DND-41 (cell line): ENCODE measurements around the gene MTPN.

ENCODE experiments used
- ATAC-seq: fragments of 200-7000 bp; cut with Tn5 transposase; 3 replicates; pipeline ENCODE4 v1.9.1; 2021; ENCODE audit warnings: low read depth; ENCODE audit not compliant: insufficient read depth
- DNase-seq: peaks from one replicate; pipeline ENCODE4 v3.0.0-alpha.2; 2020
- H2AFZ ChIP-seq: 2 replicates; pipeline ENCODE4 v1.6.0; 2012; ENCODE audit warnings: low read depth, low read length
- H3K27ac ChIP-seq: 2 replicates; pipeline ENCODE4 v1.5.1; 2012; ENCODE audit warnings: low read length, inconsistent platforms
- H3K27me3 ChIP-seq: fragments of 200-600 bp; sonication (generic); 2 replicates; pipeline ENCODE4 v1.6.0; 2012; ENCODE audit warnings: low read length, mild to moderate bottlenecking, inconsistent platforms; ENCODE audit not compliant: insufficient read depth, poor library complexity
- H3K36me3 ChIP-seq: 2 replicates; pipeline ENCODE4 v1.5.1; 2012; ENCODE audit warnings: low read length, inconsistent platforms; ENCODE audit not compliant: insufficient read depth
- H3K4me1 ChIP-seq: 2 replicates; pipeline ENCODE4 v1.5.1; 2012; ENCODE audit warnings: mild to moderate bottlenecking, low read length; ENCODE audit not compliant: insufficient read depth
- H3K4me2 ChIP-seq: 2 replicates; pipeline ENCODE4 v1.6.0; 2012; ENCODE audit warnings: mild to moderate bottlenecking, moderate library complexity, low read length, inconsistent platforms; ENCODE audit not compliant: insufficient read depth
- H3K4me3 ChIP-seq, 2 experiments: fragments of 200-600 bp in 1 of 2; shearing (Covaris generic) in 1 of 2; 2 replicates each; pipeline ENCODE4 v1.5.1; 2012 to 2016; ENCODE audit warnings: inconsistent platforms in 2 of 2, low read length in 2 of 2, mild to moderate bottlenecking in 2 of 2, low read depth in 1 of 2, moderate library complexity in 1 of 2
- H3K79me2 ChIP-seq: 2 replicates; pipeline ENCODE4 v1.6.0; 2012; ENCODE audit warnings: low read length, inconsistent platforms; ENCODE audit not compliant: insufficient read depth
- H3K9ac ChIP-seq: 2 replicates; pipeline ENCODE4 v1.6.0; 2012; ENCODE audit warnings: low read depth, mild to moderate bottlenecking, inconsistent platforms, low read length, moderate library complexity
- H3K9me3 ChIP-seq: 2 replicates; pipeline ENCODE4 v1.5.1; 2012; ENCODE audit warnings: low read length, moderate library complexity, mild to moderate bottlenecking, inconsistent platforms; ENCODE audit not compliant: insufficient read depth, severe bottlenecking
- H4K20me1 ChIP-seq: 2 replicates; pipeline ENCODE4 v1.6.0; 2012; ENCODE audit warnings: low read length; ENCODE audit not compliant: insufficient read depth
- CTCF ChIP-seq: IDR thresholded peaks from 2 replicates; pipeline ENCODE4 v1.5.1; 2012; ENCODE audit warnings: borderline replicate concordance, low read length, moderate library complexity, mild to moderate bottlenecking; ENCODE audit not compliant: poor library complexity, severe bottlenecking; ENCODE audit errors: extremely low read depth
- EZH2 ChIP-seq: IDR thresholded peaks from 3 replicates; pipeline ENCODE4 v1.6.1; 2012; ENCODE audit warnings: borderline replicate concordance, low read depth, mild to moderate bottlenecking, moderate library complexity, low read length, inconsistent platforms; ENCODE audit not compliant: severe bottlenecking

The MTPN gene

DNA sequence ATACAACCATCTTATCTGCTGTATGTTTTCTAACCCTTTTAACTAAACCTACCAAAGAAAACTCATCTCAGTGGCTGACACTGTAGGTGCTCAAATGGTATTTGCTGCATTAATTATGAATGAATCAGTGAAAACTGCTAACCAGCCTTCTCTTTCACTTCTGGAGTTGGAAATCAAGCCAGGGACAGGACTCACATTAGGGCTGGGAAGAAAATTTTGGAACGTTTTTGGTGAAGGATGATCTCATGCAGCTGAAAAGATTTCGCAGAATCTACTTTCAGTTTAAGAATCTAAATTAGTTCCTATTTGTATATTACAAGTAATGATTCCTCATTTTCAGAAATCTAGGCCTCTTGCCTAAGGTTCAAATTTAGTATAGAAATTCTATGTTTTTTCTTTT is 12.9 kb downstream of the MTPN start:
- no peak overlapping the region for H2AFZ ChIP-seq
- 0 out of 2 replicates have a peak, but pooled peaks cover 4% of the 10 kb centered on the region for H3K4me1 ChIP-seq
- H3K4me3 ChIP-seq: no peak overlapping the region
- DNase-seq: no peak
- TF ChIP-seq EZH2: no peak
- no peak for TF ChIP-seq CTCF
- H3K27me3 ChIP-seq: no peaks in the 10 kb centered on the region
- ATAC-seq: no peak
- peaks cover 45% of the 10 kb centered on the region for H4K20me1 ChIP-seq
- H3K36me3 ChIP-seq: peaks cover 16% of the 10 kb centered on the region
- no peak overlapping the region for H3K27ac ChIP-seq
- H3K79me2 ChIP-seq: peaks cover 97% of the 10 kb centered on the region
- no peak overlapping the region for H3K9ac ChIP-seq
- H3K9me3 ChIP-seq: no peaks in the 10 kb centered on the region
- H3K4me2 ChIP-seq: no peak overlapping the region

GRCh38 chr7:135962802-135963201 is 14.4 kb downstream of the MTPN start:
- ATAC-seq (no peak), DNase-seq (no peak)
- H4K20me1 ChIP-seq: peaks cover 45% of the 10 kb centered on the region

GRCh38 chr7:135960709-135961451 is 16.3 kb downstream of the MTPN start:
- Histone ChIP-seq H3K9me3 (no peaks in the 10 kb centered on the region), H3K9ac (no peak overlapping the region), H3K27ac (no peak overlapping the region), H3K4me3 (no peak overlapping the region), H3K4me2 (no peak overlapping the region), H3K27me3 (no peaks in the 10 kb centered on the region), H3K36me3 (peaks cover 17% of the 10 kb centered on the region; the same call in 1 of the 2 replicates), H2AFZ (no peak overlapping the region), H3K4me1 (no peaks in the 10 kb centered on the region), H4K20me1 (peaks cover 41% of the 10 kb centered on the region; the same call in 1 of the 2 replicates), H3K79me2 (peaks cover 99% of the 10 kb centered on the region)
- DNase-seq (no peak), ATAC-seq (no peak)
- TF ChIP-seq CTCF (no peak), EZH2 (no peak)

More at GRCh38 chr7:135962802-135963201, 14.4 kb downstream of the MTPN start:
- H3K27ac ChIP-seq: no peak overlapping the region
- peaks cover 21% of the 10 kb centered on the region for H3K36me3 ChIP-seq
- H3K4me2 ChIP-seq: no peak overlapping the region
- H2AFZ ChIP-seq: no peak overlapping the region
- H3K4me3 ChIP-seq: no peak overlapping the region
- H3K79me2 ChIP-seq: peaks cover 99% of the 10 kb centered on the region
- H3K4me1 ChIP-seq: 0 out of 2 replicates have a peak, but pooled peaks cover 2% of the 10 kb centered on the region
- no peak for TF ChIP-seq CTCF
- no peak for TF ChIP-seq EZH2
- no peaks in the 10 kb centered on the region for H3K27me3 ChIP-seq
- H3K9me3 ChIP-seq: no peaks in the 10 kb centered on the region
- no peak overlapping the region for H3K9ac ChIP-seq
